Esophagus squamous epithelium (tissue), 4 donors: Measurements from ENCODE around the gene PARL.

Source experiments
- POLR2A ChIP-seq, 4 donors: fragments of 450-650 bp; IDR thresholded peaks; one replicate each; pipeline ENCODE4 v1.6.1; 2017; ENCODE audit warnings: antibody characterized with exemption in 4 of 4, mild to moderate bottlenecking in 4 of 4, moderate library complexity in 3 of 4
- TF ChIP-seq, protein P1 (sequence below), 6 experiments: fragments of 450-650 bp in 4 of 6; fragments of 200-600 bp in 2 of 6; sonication (generic) in 2 of 6; IDR thresholded peaks; one replicate each; pipeline ENCODE4 v1.5.1; 2016 to 2019; ENCODE audit warnings: antibody characterized with exemption in 6 of 6, mild to moderate bottlenecking in 4 of 6, moderate library complexity in 4 of 6

GRCh38 chr3:183885766-183886165 lies 1.1 kb upstream of the PARL start:
- TF ChIP-seq, protein P1, sequence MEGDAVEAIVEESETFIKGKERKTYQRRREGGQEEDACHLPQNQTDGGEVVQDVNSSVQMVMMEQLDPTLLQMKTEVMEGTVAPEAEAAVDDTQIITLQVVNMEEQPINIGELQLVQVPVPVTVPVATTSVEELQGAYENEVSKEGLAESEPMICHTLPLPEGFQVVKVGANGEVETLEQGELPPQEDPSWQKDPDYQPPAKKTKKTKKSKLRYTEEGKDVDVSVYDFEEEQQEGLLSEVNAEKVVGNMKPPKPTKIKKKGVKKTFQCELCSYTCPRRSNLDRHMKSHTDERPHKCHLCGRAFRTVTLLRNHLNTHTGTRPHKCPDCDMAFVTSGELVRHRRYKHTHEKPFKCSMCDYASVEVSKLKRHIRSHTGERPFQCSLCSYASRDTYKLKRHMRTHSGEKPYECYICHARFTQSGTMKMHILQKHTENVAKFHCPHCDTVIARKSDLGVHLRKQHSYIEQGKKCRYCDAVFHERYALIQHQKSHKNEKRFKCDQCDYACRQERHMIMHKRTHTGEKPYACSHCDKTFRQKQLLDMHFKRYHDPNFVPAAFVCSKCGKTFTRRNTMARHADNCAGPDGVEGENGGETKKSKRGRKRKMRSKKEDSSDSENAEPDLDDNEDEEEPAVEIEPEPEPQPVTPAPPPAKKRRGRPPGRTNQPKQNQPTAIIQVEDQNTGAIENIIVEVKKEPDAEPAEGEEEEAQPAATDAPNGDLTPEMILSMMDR (IDR thresholded peaks at IDR 0.05), result no peak
- no peak for TF ChIP-seq POLR2A (IDR thresholded peaks at IDR 0.05)
